Activated CD8-positive, alpha-beta memory T cell treated with anti-CD3 and anti-CD28 coated beads, Interleukin-2, amount 50 U/mL, for 1 hour (primary cell): ENCODE measurements around the gene LTB4R2.
"Not testable (repeated sequence)": the region's sequence is repeated elsewhere in the genome, so short reads cannot be mapped to it uniquely, and the experiment has no call there.

Experiments
- DNase-seq: peaks from one replicate; pipeline ENCODE4 v3.0.0-alpha.2; 2020; ENCODE audit errors: extremely low read depth

Gene LTB4R2

DNA sequence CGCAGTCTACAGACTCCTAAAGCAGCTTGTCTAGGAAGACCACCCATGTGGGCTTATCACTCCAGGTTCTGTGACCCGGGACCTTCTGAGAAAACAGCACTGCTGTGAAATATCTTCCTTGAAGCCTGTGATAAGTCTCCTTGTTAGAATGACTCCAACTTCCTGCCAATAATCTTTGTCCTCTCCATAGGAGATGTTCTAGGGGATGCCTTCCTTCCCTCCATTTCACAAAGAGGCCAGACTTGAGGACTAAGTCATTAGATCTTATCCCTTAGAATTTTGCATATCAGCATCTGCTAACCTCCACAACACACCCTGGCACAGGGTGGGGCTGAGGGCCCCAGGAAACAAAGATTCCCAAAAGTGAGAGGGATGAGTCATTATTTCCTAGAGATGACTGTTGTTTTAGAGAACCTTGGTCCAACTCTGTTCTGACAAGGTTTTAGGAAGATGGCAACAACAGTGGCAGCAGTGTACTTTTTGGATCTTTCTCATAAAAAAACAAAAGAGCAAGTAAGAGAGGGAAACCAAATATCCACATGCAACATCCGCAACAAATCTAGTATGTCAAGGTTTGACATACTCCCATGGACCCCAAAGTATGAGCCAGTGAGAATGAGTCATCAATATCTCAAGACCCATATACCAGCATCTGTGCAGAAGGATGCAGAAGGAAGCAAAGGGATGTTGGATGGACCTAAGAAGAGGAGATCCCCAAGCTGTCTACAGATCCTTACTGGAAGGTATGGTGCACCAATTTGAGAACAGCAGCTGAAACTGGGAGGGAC is 7.4 kb downstream of the LTB4R2 start:
- no peak for DNase-seq

DNA sequence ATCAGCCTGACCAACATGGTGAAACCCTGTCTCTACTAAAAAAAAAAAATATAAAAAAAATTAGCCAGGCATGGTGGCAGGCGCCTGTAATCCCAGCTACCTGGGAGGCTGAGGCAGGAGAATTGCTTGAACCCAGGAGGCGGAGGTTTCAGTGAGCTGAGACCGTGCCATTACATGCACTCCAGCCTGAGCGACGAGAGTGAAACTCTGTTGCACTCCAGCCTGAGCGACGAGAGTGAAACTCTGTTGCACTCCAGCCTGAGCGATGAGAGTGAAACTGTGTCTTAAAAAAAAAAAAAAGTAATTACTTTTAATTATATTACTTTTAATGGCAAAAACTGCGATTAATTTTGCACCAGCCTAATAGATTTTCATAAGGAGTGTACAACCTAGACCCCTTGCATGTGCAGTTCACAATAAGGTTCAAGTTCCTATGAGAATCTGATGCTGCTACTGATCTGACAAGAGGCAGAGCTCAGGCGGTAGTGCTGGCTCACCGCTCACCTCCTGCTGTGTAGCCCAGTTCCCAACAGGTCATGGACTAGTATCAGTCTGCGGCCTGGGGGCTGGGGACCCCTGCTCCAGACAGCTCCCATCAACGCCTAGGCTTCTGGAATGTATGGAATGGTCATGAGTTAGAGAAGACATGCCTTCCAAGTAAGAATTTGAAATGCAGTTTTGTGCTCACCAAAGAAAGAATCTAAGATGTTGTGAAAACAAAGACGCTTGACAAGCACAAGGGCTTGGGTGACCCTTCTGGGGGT is 11.5 kb downstream of the LTB4R2 start:
- DNase-seq, result no peak

DNA sequence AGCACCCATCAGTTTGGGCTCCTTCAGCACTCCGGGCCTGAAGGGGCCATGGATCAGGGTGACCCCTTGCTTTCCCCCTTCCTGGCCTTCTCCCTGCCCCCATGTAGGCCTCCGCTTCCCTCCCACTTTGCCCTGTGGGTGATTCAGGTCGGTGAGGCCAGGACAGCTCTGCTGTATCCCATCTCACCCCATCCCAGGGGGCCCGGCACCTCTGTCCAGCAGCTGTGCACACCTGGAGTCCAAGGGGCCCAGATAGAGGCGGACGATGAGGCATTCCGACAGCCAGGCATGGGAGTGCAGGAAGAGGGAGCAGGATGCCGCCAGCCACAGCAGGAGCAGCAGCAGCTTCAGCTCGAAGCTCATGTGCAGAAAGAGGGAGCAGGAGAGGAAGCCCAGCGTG is 12.7 kb downstream of the LTB4R2 start:
- no peak for DNase-seq

DNA sequence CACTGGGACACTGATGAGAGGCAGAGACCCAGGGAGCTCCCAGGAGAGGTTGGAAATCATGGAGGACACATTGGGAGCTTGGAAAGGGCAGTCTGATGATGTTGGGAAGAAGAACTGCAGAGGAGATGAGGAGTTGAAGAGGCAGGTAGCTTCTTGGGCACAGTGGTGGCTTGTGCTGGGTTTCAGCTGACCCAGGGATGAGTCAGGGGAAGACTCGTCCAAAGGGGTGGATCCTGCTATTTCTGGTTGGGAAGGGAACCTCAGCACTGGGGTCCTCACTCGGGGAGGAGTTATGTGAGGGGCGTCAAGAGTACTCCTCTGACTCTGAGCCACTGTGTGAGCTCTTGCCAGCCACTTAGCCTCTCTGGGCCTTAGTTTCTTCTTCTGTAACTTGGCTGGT is 13.4 kb downstream of the LTB4R2 start:
- no peak for DNase-seq

DNA sequence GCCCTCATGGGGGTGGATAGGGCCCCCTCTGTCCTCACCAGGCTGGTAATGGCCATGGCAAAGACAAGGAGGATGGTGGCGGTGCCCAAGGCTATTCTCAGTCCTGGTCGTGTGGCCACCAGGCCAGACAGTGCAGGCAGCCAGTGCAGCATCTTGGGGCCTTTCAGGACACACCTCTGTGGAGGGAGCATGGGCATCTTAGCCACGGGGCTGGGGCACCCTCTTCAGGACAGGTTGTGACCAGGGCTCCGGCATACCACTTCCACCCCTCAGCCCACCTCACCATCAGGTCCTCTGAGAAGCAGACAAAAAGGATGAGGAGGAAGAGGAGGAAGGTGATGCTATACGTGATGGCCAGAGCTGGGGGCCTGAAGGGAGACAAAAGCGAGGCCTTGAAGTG is 14.1 kb downstream of the LTB4R2 start:
- DNase-seq, result no peak

DNA sequence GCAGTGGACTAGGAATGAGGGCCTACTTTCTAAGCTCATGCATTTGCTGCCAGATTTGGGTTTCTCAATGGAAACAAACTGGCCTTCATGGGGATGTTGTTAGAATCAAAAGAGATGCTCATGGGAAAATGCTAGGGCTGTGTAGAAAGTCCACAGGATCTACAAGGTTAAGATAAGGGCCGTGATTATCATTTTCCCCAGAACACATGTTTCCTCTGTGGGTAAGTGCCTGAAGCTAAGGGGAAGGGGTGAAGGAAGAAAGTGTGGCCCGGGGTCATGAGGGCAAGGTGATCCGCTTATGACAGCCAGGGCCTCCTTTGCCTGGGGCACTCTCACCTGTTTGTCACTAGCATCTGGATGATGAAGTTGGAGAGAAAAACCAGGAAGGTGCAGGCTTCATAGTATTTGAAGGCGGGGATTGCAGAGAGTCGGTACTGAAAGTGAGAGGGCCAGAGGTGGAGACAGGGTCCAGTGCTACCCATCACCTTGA is 15.1 kb downstream of the LTB4R2 start:
- DNase-seq, result no peak

DNA sequence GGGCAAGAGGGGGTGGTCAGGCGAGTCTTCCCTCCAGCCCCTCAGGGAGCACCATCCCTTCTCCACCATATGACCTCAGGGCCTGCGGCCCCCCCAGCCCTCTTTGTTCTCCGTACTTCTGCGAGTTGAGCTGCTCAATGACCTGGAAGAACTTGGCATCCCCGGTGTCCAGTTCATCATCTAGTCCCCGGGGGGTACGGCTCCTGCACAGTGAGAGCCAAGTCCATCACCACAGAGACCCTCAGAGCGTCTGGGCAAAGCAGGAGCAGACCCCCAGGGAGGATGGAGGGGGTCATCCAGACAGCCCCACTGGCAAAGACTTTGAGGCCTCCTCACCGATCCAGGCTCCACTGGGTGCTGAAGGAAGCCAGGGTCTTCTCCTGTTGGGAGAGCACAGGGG is 16.0 kb downstream of the LTB4R2 start:
- no peak for DNase-seq

DNA sequence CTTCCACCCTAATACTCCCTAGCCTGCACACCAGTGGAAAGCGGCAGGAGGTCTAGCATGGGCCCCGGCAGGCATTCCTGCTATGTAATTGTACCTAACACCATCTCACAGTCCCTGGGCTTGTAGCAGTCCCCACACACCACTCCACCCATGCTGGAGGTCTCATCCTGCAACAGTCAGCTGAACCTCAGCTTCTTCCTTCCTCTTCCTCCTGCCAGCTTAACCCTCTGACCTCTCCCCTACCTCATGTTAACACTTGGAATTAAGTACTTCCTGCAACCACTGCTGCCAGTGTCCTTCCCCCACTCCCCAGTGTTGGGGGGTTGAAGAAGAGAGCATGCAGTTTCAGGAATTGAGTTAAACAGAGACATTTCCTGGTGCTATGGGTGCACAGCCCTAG is 17.4 kb downstream of the LTB4R2 start:
- DNase-seq, result no peak

DNA sequence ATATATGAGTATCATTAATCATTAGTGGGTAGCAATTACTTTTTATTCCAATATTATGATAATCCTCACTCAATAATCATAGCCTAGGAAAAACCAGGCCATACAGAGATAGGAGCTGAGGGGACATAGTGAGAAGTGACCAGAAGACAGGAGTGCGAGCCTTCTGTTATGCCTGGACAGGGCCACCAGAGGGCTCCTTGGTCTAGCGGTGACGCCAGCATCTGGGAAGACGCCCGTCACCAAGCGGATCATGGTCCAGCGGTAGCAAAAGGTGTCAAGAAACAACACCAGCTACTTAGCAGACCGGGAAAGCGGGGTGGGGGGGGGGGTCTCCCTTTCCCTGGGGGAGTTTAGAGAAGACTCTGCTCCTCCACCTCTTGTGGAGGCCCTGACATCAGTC is 18.0 kb downstream of the LTB4R2 start:
- DNase-seq, result not testable (repeated sequence)

DNA sequence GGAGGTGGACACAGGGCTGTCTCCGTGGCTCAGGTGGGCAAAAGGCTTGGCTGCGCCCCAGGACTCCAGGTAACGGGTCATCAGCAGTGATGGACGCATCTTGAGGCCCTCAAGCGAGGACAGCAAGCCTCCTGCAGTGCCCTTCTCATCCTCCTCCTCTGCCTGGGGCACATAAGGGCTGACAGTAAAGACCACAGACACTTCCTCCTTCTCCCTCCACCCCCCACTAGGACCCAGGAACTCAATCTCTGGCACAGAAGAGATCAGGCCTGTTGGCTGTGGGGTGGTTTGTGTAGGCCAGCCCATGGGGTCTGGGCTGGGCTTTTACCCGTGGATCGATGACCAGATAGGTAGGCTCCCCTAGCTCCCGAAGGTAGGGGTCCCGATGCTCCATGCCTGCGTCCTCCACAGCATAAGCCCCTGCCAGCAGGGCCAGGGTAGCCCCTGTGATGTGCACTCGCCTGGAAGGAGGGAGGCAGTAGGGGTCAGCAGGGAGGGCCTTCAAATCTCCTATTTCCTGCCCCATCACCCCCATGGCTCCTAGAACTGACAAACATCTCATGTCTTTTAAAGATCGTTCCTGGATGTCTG is 19.2 kb downstream of the LTB4R2 start:
- DNase-seq, result no peak

DNA sequence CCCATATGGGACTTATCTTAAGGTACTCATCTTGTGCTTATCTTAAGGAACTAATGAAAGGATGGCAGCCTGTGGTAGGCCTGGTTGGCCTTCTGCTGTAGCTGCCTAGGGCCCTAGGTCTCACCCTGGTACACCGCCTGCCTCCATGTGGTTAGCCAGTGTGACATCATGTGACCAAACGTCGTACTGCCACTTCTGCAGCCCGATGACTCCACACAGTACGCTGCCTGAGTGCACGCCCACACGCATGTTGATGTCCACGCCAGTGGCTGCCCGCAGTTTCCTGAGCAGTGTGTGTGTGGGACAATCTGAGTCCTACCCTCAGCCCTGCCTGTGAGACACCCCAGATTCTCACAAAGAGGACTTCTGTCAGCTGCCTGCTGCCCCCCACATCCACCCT is 19.8 kb downstream of the LTB4R2 start:
- no peak for DNase-seq

DNA sequence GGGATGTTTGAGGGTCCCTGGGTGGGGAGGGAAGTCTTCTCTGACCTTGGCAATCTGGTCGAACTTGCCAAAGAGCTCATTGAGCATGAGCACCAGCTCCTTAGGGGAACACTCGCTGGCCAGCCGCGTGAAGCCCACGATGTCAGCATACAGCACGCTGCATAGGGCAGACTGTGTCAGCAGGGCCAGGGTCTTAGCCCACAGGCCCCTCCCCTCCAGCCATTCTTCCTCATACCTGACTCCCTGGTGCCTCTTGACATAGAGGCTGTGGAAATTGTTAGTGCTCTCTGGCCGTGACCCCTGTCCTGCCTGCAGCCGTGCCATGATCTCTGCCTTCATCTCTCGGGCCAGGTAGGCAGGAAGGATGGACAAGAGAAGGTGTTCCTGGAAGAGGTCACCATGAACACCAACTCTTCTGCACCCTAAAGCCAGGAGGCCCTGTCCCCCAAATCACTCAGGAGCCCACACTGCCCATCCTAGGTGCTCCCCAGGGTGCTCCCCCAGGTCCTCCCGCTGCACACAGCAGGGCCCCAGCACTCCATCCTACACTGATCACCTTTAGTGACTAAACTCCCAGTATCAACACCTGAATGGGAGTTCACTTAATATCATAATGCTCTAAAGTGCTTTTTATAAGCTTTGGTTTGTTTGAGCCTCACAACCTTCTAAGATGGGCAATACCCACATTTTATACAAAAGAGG is 21.2 kb downstream of the LTB4R2 start:
- no peak for DNase-seq

DNA sequence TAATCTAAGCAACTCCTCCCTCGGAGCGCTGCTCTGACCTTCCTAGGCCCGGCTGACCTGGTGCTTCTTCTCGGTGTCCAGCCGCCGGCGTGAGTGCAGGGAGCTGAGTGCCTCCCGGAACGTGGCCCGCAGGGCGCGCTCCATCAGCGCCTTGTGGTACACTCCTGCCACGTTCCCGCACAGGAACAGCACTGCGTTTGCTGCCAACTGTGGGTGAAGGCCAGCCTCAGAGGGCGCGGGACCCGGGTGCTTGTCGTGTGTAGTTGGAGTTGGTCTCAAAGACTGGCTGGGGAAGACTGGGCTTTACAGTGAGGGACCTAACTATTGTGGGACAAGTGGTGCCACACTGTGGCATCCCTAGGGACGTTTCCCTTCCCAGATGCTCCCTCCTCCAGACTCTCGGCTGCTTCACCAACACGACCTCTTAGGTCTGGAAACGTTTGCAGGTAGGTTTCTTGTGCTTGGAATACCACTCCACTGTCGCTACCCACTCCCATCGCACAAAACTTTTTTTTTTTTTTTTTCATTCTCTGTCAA is 21.9 kb downstream of the LTB4R2 start:
- no peak for DNase-seq

DNA sequence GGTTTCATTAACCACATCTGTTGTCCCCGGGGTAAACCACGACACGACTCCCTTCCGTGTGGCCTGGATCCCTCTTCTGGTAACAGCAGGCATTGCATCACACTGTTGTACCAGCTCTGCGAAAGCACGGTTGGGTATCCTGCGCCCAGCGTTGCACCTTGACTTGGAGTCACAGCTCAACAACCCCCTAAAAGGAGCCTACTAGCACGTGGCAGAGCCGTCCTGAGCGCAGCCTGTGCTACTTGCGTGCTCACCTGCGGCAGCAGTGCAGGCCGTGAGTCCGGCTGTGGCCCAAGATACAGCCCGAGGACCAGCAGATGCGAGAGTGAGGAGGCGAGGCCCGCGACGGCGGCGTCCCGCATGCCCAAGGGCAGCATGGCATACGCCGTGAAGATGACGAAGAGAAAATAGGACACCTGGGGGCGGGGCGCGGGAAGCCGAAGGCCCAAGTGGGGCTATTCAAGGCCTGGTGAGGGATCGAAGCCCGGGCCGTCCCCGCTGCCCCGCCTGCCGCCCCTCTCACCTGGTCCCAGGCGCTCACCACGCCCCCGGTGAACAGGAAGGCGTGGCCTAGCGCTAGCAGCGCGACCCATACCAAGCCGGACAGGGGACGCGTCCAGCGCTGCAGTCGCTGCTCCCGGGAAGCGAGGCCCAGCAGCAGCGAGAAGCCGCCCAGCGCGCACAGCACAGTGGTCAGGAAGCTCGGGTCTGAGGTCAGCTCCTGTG is 22.5 kb downstream of the LTB4R2 start:
- peak; percentile 79 for DNase-seq

DNA sequence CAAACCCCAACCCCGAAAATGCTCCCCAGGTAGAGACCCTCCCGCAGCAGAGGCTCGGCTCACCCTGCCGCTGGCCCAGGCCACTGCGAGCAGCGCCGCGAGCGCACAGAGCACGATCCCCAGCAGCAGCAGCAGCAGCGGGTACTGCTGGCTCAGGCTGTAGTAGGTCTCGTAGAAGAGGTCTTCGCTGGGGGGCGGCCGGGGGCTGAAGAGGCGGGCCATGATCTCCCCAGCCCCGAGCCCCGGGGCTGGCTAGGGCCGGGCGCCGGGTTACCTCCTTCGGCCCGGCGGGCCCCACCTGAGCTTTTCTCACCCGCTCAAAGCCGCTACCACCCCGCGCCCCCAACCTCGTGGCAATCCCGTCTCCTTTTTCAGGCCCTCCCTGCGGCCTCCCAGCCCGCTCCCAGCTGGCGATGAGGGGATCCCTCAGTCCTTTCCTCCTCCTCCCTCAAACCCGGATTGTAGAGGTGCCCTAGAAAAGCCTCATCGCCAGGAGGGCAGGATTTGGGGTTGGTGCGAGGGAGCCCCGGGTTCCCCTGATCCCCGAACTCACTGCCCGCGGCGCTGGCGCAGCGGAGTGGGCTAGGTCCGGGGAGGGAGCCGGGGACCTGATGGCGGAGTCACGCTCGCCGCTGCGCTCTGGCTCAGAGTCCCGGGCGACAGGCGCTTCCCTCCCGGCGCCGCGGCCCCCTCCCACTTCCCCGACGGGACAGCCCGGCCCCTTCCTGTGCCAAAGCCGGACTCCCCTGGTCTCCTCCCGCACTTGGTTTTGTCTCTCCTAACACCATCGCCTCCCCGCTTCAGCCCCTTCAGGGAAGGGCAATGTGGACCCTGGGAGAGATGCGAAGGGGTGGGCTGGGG is 24.7 kb downstream of the LTB4R2 start, which contains the start of gene ADCY4:
Gene ADCY4 (minus strand): TSS at position 641 of the 861 bp plus-strand sequence. CDS start 419 bp downstream, at position 222.
- no peak for DNase-seq

DNA sequence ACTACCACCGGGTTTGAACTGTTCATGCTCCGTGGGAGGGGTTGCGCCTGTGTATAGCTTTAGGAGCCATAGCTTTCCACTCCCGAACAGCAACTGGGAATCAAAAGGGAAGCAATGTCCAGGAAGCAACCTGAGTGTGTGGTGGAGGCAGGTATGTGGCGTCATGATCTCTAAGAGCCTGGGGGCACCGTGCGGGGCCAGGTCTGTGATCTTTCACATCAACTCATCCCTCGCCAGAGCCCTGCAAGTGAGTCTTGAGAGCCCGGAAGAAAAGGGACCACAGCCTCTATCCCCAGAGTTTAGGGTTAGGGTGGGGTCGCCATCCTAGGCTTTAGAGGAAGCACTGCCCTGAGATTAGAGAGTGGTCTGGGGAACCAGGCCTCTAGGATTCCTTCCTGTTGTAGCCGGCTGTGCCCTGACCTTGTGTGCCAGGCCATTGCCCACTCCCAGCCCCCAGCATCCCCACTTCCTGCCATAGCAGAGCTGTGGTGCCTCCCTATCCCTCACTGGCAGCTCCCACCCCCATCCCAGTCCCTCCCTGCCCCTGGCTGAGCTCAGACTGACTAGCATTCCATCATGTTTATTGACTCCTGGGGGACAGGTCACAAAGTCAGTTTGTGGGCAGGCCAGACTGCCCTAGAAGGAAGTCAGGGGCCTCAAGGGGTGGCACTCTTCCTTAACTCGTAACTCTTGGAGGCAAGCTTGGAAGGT is 25.7 kb downstream of the LTB4R2 start:
- no peak for DNase-seq

DNA sequence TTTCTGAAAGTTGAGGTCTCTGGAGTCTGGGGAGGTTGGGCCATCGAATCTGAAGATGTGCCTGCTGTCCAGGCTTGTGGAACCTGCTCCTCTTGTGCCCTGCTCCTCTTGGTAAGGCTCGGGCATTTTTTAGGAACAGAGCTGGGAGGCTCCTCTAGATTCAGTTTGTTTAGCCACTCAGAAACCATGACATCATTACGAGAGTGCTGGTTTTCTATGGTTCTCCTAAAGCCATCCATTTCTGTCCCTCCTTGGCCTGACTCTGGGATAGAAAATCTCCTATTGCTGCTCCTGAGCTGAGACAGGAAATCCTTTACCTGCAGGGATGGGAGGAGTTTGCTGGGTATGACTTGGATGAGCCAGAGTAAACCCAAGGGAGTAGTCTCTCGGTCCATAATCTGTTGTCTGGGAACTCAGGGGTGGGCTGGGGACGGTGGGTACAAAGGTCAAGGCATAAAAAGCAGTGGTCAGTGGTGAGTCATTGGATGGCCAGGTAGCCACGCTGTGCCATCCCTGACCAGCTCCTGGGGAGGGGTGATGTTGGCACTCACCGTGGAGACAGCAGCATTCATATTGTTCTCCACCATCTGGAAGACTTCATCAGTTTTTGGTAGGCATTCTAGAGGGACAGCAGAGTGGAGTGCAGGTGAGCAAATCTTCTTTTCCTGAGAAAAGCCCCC is 27.3 kb downstream of the LTB4R2 start:
- DNase-seq, result no peak

DNA sequence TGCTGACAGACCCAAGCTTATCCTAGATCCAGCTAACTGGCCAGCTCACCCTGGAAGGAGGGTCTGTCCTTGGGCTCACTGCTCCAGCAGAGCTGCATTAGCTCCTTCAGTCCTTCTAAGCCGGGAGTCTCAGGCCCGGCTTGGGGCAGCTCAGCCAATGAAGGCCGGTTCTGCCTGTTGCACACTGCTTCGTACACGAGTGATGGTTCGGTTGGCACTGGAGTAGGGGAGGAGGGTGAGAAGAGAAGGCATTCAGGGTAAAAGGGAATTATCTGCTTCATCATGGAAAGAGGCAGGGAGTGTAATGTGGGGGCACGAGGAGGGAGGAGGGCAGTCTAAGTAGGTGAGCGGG is 27.9 kb downstream of the LTB4R2 start:
- no peak for DNase-seq

DNA sequence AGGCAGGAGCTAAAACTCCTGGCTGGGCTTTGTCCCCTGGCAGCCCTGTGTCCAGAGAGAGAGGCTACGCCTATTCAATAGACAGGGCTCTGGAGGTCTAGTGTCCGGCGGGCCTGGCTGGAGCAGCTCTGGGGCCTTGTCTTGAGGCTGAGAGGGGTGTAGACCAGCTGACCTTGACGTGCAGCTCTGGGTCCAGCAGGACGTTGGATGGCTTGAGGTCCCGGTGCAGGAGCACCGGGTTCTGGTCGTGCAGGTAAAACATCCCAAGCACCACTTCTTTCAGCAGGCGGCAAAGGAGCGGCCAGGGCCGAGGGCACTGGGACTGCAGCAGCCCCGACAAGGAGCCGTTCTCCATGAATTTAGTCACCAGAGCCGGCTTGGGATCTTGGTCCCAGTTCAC is 28.9 kb downstream of the LTB4R2 start:
- DNase-seq, result no peak
